GOT3 (cell line): ENCODE measurements around the gene LY6G5B.
A peak's percentile ranks its signal among the peaks of the same experiment; 100 is the strongest.
"Not testable (repeated sequence)": the region's sequence is repeated elsewhere in the genome, so short reads cannot be mapped to it uniquely, and the experiment has no call there.

Experiments used
- DNase-seq: peaks from one replicate; lab custom pipeline; 2025; ENCODE audit warnings: mixed read lengths; lab: John Stamatoyannopoulos, UW

Gene LY6G5B

GRCh38 chr6:31691078-31691463 is 21.3 kb downstream of the LY6G5B start:
- DNase-seq = no peak

- DNase-seq = no peak
These were observed 21.9 kb downstream of the LY6G5B start for GRCh38 chr6:31691564-31692108.

DNA sequence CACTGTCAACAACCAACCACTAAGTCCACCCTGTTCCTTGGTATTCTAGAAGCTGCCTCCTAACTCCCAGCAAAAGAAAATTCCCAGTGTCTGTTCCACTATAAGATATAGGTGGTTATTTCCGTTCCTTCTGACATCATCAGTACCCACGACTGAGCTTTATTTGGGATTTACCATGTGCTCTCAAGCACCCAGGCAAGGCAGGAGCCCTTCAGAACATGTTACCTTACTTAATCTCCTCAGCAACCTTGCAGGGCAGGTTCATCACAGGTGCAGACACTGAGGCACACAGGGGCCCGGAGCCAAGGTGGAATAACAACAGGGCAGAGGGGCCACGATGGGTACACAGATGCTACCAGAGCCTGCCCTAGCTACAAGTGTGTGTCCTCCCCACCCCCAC is 22.6 kb downstream of the LY6G5B start:
- no peak for DNase-seq

DNA sequence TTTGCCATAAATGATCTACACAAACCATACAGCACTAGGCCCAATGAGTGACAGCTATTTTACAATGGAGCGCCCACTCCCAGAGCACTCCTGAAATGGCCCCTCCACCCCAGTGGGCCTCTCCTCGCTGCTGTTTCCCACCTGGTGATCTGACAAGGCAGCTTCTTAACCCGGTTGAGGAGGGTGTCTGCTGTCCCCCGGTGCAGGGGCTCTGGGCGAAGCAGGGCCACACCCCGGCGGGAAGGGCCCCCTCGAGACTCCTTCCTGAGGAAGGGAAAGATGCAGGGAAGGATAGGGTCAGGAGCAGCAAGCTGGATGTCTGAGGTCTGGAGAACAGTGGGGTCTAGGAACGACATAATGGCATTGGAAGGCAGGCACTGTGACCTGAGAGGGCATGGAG is 23.1 kb downstream of the LY6G5B start:
- no peak for DNase-seq

DNA sequence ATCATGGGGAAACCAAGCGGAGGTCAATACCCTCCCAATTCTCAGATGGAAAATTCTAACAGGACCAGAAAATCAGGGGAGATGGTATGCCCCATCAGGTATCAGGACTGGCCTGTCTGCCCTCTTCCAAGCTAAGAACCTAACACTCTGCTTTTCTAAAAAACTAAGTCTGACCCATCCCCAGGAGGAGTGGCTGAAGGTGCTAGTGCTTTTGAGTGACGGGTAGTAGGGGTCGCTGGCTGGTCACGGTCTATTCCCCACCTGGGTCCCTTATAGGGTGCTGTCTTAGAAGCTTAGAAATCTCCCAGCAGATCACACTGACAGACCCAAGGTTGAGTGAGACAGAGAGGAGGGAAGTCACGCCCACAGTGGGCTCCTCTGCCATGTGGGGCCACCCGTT is 23.8 kb downstream of the LY6G5B start:
- no peak for DNase-seq

GRCh38 chr6:31697555-31697954 is 27.8 kb downstream of the LY6G5B start:
- no peak for DNase-seq

- DNase-seq = no peak
These were observed 31.1 kb downstream of the LY6G5B start for GRCh38 chr6:31700740-31701401.

DNA sequence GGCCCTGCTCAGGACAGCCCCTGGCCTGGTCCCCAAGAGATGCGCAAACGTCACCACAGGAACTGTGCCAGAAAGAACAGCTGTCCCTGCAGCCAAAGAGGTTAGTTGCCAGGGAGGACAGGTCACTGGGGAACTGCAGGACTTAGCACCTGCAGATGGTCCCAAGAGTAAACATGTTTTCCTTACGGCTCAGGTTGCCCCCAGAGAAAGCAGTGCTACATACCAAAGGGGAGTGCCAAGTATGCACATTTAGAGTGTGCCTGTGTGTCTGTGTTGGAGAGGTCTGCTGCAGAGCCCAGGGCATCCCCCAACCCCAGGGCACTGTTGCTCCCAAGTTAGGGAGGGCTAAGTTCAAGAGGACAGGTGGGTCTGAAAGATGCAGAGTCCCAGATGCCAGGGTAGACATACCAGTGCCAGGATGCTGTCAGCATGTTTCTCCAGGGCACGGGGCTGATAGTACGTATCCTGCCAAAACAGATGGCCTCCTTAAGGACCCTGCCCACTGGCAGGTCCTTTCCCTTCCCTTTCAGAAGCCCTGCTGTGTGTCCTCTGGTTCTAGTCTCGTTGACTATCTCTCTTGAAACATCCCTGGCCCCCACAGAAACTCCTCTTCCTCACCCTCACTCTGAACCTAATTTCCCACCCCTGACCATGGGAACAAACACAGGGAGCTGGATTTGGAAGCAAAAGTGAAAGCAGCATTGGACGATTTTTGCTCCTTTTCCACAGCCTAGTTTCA is 32.1 kb downstream of the LY6G5B start:
- DNase-seq = no peak

- DNase-seq = no peak
These were observed 32.6 kb downstream of the LY6G5B start for GRCh38 chr6:31702405-31702818.

GRCh38 chr6:31702819-31703716 is 33.3 kb downstream of the LY6G5B start, which contains the start of gene ABHD16A:
Gene ABHD16A, minus strand, starts transcription at chr6:31703324. Its CDS starts 43 bp downstream, at chr6:31703281.
- DNase-seq = peak; percentile 82

GRCh38 chr6:31705931-31706330 is 36.2 kb downstream of the LY6G5B start:
- no peak for DNase-seq

DNA sequence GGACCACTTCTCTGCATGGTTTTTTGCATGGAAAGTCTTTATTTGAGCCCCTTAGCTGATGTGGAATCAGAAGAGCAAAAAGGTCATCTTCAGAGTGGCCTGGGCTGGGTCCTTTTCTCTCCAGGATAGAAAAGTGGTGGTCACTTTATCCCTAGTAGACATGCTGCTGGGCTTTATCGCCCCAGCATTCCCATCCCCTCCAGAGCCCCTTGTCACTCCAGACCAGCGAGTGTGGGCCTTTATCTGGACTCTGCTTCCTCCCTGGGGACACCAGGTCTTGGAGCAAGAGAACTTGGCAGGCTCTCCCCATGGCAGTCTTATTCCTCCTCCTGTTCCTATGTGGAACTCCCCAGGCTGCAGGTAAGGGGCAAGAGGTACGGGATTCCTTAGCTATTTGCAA is 36.8 kb downstream of the LY6G5B start, which contains the start of gene LY6G6F:
LY6G6F (plus strand) TSS at position 268 of the 400 bp plus-strand sequence; CDS start at position 309, 41 bp downstream.
- DNase-seq = no peak

DNA sequence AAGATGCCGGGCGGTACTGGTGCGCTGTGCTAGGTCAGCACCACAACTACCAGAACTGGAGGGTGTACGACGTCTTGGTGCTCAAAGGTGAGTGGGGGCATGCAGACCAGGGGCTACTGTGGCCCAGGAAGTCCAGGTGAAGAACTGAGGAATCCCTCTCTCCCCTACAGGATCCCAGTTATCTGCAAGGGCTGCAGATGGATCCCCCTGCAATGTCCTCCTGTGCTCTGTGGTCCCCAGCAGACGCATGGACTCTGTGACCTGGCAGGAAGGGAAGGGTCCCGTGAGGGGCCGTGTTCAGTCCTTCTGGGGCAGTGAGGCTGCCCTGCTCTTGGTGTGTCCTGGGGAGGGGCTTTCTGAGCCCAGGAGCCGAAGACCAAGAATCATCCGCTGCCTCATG is 37.9 kb downstream of the LY6G5B start:
- DNase-seq = no peak

GRCh38 chr6:31708224-31708623 is 38.4 kb downstream of the LY6G5B start:
- no peak for DNase-seq

DNA sequence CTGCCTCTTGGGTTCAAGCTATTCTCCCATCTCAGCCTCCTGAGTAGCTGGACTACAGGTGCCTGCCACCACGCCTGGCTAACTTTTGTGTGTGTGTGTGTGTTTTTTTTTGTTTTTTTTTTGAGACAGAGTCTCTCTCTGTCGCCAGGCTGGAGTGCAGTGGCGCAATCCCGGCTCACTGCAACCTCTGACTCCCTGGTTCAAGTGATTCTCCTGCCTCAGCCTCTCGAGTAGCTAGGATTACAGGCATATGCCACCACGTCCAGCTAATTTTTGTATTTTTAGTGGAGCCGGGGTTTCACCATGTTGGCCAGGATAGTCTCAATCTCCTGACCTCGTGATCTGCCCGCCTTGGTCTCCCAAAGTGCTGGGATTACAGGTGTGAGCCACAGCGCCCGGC is 39.4 kb downstream of the LY6G5B start:
- not testable (repeated sequence) for DNase-seq

DNA sequence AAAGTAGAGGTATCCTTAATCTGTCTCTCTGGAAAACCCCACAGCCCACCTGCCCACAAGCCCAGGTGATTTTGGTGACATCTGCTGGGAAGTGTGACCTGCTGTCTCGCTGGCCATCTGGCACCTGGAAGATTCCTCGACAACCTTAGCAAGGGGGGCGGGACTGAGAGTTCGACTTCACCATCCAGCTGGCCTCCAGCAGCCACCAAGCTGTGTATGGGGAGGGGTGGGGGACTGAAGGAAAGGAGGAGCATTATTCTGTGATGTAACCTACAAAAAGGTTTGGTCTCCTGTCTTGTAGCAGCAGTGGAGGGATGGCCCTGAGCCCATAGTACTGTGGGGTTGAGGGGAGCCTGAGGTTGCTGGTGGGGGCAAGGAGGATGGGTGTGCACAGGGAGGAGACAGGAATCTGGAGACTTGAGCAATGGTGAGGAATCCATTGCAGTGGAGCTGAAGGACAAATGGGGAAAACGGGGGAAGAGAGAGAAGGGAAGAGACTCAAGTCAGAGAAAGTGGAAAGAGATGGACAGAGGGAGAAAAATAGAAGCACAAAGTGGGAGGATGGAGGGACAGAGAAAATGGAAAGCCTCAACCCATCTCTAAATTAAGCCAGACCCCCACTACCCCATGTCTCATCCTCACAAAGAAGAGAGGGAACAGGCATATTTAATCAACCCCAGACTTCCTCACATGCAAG is 40.9 kb downstream of the LY6G5B start:
- DNase-seq = no peak

- DNase-seq = no peak
These were observed 41.5 kb downstream of the LY6G5B start for GRCh38 chr6:31711233-31711632.

GRCh38 chr6:31712296-31712695 is 42.5 kb downstream of the LY6G5B start:
- DNase-seq = no peak

- no peak for DNase-seq
These were observed 43.7 kb downstream of the LY6G5B start for GRCh38 chr6:31713465-31713864.

- no peak for DNase-seq
These were observed 44.4 kb downstream of the LY6G5B start for GRCh38 chr6:31713991-31714684.
